T-helper 17 cell (primary cell): ENCODE measurements around the gene CYP1B1. TPM values are rescaled to one million over a fixed set of nuclear protein-coding genes. Genes with fewer than 3 reads are reported as not detected.

Experiments
- ATAC-seq: fragments of 150-1000 bp; cut with Tn5 transposase; 2 replicates; pipeline ENCODE4 v1.10.0; 2021; ENCODE audit warnings: mild to moderate bottlenecking, moderate library complexity
- DNase-seq, 3 donors: peaks; one replicate each; pipeline versions ENCODE4 v3.0.0 to v3.0.0-alpha.2; 2020 to 2021
- H3K9me3 ChIP-seq: one replicate; pipeline ENCODE4 v1.7.0; 2013; ENCODE audit warnings: low read length, mild to moderate bottlenecking; ENCODE audit not compliant: control insufficient read depth, poor library complexity, severe bottlenecking
- H3K27ac Mint-ChIP-seq: one replicate; pipeline ENCODE4 v1.8.0; 2022; ENCODE audit warnings: mild to moderate bottlenecking, moderate library complexity, mixed read lengths
- H3K27me3 Mint-ChIP-seq: one replicate; pipeline ENCODE4 v1.8.0; 2022; ENCODE audit warnings: mixed read lengths
- H3K36me3 Mint-ChIP-seq: one replicate; pipeline ENCODE4 v1.8.0; 2022; ENCODE audit warnings: low read depth, mixed read lengths
- H3K4me1 Mint-ChIP-seq: one replicate; pipeline ENCODE4 v1.8.0; 2022; ENCODE audit warnings: mild to moderate bottlenecking, mixed read lengths
- H3K4me3 Mint-ChIP-seq: one replicate; pipeline ENCODE4 v1.8.0; 2022; ENCODE audit warnings: mild to moderate bottlenecking, moderate library complexity, mixed read lengths
- total RNA-seq, 4 donors: library from RNA in 2 of 4; stranded (reverse) in 2 of 4; gene quantifications; one replicate each; pipeline ENCODE4 v1.2.3 and lab custom pipeline; 2022 to 2026

Gene CYP1B1
- total RNA-seq, 2 donors from 2014 or later = 0.44 to 1.4 TPM

- Mint-ChIP-seq H3K27me3 (peaks cover 26% of the 10 kb centered on the region), H3K27ac (no peak overlapping the region), H3K4me3 (no peak overlapping the region), H3K4me1 (peaks cover 4% of the 10 kb centered on the region), H3K36me3 (no peaks in the 10 kb centered on the region)
- H3K9me3 ChIP-seq = no peaks in the 10 kb centered on the region
- no peak for ATAC-seq
- DNase-seq = no peak
Measured at GRCh38 chr2:38057651-38058410, 18.1 kb downstream of the CYP1B1 start.

- H3K27me3 Mint-ChIP-seq = peaks cover 38% of the 10 kb centered on the region
- no peaks in the 10 kb centered on the region for H3K9me3 ChIP-seq
- H3K4me1 Mint-ChIP-seq = peaks cover 4% of the 10 kb centered on the region
- DNase-seq (no peak), ATAC-seq (no peak)
- H3K4me3 Mint-ChIP-seq = no peak overlapping the region
- no peaks in the 10 kb centered on the region for H3K36me3 Mint-ChIP-seq
- no peak overlapping the region for H3K27ac Mint-ChIP-seq
Measured at GRCh38 chr2:38056216-38056615, 19.7 kb downstream of the CYP1B1 start.

- Mint-ChIP-seq H3K4me1 (no peaks in the 10 kb centered on the region), H3K27me3 (peaks cover 31% of the 10 kb centered on the region), H3K4me3 (no peak overlapping the region), H3K36me3 (no peaks in the 10 kb centered on the region), H3K27ac (no peak overlapping the region)
- no peak for DNase-seq
- no peaks in the 10 kb centered on the region for H3K9me3 ChIP-seq
- ATAC-seq = no peak
Measured at GRCh38 chr2:38045811-38046210, 30.1 kb downstream of the CYP1B1 start.

GRCh38 chr2:38039121-38039910, 36.6 kb downstream of the CYP1B1 start:
- H3K4me1 Mint-ChIP-seq = peaks cover 9% of the 10 kb centered on the region
- no peaks in the 10 kb centered on the region for H3K9me3 ChIP-seq
- H3K27ac Mint-ChIP-seq = no peak overlapping the region
- H3K4me3 Mint-ChIP-seq = no peak overlapping the region
- DNase-seq (no peak), ATAC-seq (no peak)
- peaks cover 4% of the 10 kb centered on the region for H3K36me3 Mint-ChIP-seq
- peaks cover 52% of the 10 kb centered on the region for H3K27me3 Mint-ChIP-seq

- H3K27me3 Mint-ChIP-seq = peaks cover 58% of the 10 kb centered on the region
Measured at GRCh38 chr2:38038682-38039081, 37.3 kb downstream of the CYP1B1 start.

GRCh38 chr2:38037757-38038621, 38.0 kb downstream of the CYP1B1 start:
- DNase-seq = no peak

More at GRCh38 chr2:38038682-38039081, 37.3 kb downstream of the CYP1B1 start:
- H3K27ac Mint-ChIP-seq = no peak overlapping the region
- no peak for ATAC-seq
- H3K36me3 Mint-ChIP-seq = peaks cover 7% of the 10 kb centered on the region
- H3K4me3 Mint-ChIP-seq = no peak overlapping the region
- DNase-seq = no peak
- H3K4me1 Mint-ChIP-seq = peaks cover 9% of the 10 kb centered on the region
- H3K9me3 ChIP-seq = no peaks in the 10 kb centered on the region

GRCh38 chr2:38037325-38037724, 38.6 kb downstream of the CYP1B1 start:
- peaks cover 10% of the 10 kb centered on the region for H3K36me3 Mint-ChIP-seq
- peaks cover 9% of the 10 kb centered on the region for H3K4me1 Mint-ChIP-seq
- H3K27me3 Mint-ChIP-seq = peaks cover 68% of the 10 kb centered on the region
- DNase-seq (no peak), ATAC-seq (no peak)
- H3K9me3 ChIP-seq = no peaks in the 10 kb centered on the region
- peak overlapping the region; percentile 80 for H3K4me3 Mint-ChIP-seq
- peak overlapping the region; percentile 62 for H3K27ac Mint-ChIP-seq

More at GRCh38 chr2:38037757-38038621, 38.0 kb downstream of the CYP1B1 start:
- Mint-ChIP-seq H3K27me3 (peaks cover 65% of the 10 kb centered on the region), H3K27ac (peak overlapping the region; percentile 62), H3K36me3 (peaks cover 10% of the 10 kb centered on the region), H3K4me1 (peaks cover 9% of the 10 kb centered on the region), H3K4me3 (peak overlapping the region; percentile 80)
- H3K9me3 ChIP-seq = no peaks in the 10 kb centered on the region
- peak; percentile 28 for ATAC-seq

GRCh38 chr2:38035968-38036367, 40.0 kb downstream of the CYP1B1 start:
- no peaks in the 10 kb centered on the region for H3K9me3 ChIP-seq
- H3K27me3 Mint-ChIP-seq = peaks cover 71% of the 10 kb centered on the region
- H3K27ac Mint-ChIP-seq = no peak overlapping the region
- DNase-seq (no peak), ATAC-seq (no peak)
- H3K4me3 Mint-ChIP-seq = no peak overlapping the region
- peaks cover 10% of the 10 kb centered on the region for H3K36me3 Mint-ChIP-seq
- H3K4me1 Mint-ChIP-seq = peaks cover 9% of the 10 kb centered on the region

GRCh38 chr2:38033646-38034045, 42.3 kb downstream of the CYP1B1 start:
- ATAC-seq (no peak), DNase-seq (no peak)
- Mint-ChIP-seq H3K27me3 (peaks cover 69% of the 10 kb centered on the region), H3K27ac (no peak overlapping the region), H3K4me3 (no peak overlapping the region), H3K36me3 (peaks cover 10% of the 10 kb centered on the region), H3K4me1 (peaks cover 9% of the 10 kb centered on the region)
- H3K9me3 ChIP-seq = no peaks in the 10 kb centered on the region

GRCh38 chr2:38032946-38033345, 43.0 kb downstream of the CYP1B1 start:
- H3K9me3 ChIP-seq = no peaks in the 10 kb centered on the region
- H3K27me3 Mint-ChIP-seq = peaks cover 64% of the 10 kb centered on the region
- peaks cover 3% of the 10 kb centered on the region for H3K4me1 Mint-ChIP-seq
- no peak overlapping the region for H3K27ac Mint-ChIP-seq
- no peak for ATAC-seq
- H3K4me3 Mint-ChIP-seq = no peak overlapping the region
- DNase-seq = no peak
- peaks cover 9% of the 10 kb centered on the region for H3K36me3 Mint-ChIP-seq

GRCh38 chr2:38030635-38031355, 45.2 kb downstream of the CYP1B1 start:
- DNase-seq = no peak
- peaks cover 7% of the 10 kb centered on the region for H3K36me3 Mint-ChIP-seq
- peaks cover 48% of the 10 kb centered on the region for H3K27me3 Mint-ChIP-seq

GRCh38 chr2:38029512-38029911, 46.4 kb downstream of the CYP1B1 start:
- ATAC-seq = no peak
- peaks cover 42% of the 10 kb centered on the region for H3K27me3 Mint-ChIP-seq
- no peak for DNase-seq
- H3K4me3 Mint-ChIP-seq = no peak overlapping the region
- H3K9me3 ChIP-seq = no peaks in the 10 kb centered on the region
- peaks cover 5% of the 10 kb centered on the region for H3K36me3 Mint-ChIP-seq
- H3K4me1 Mint-ChIP-seq = no peaks in the 10 kb centered on the region
- H3K27ac Mint-ChIP-seq = no peak overlapping the region

More at GRCh38 chr2:38030635-38031355, 45.2 kb downstream of the CYP1B1 start:
- H3K4me1 Mint-ChIP-seq = no peaks in the 10 kb centered on the region
- no peaks in the 10 kb centered on the region for H3K9me3 ChIP-seq
- no peak for ATAC-seq
- no peak overlapping the region for H3K4me3 Mint-ChIP-seq
- H3K27ac Mint-ChIP-seq = no peak overlapping the region
